Measurements from ENCODE around the gene TLCD5. TPM values are rescaled to one million over a fixed set of nuclear protein-coding genes. Genes with fewer than 3 reads are reported as not detected.
A peak's percentile ranks its signal among the peaks of the same experiment; 100 is the strongest.

The TLCD5 gene
- total and polyA plus RNA-seq, 2 experiments from 2014 or later: 6.8 to 10.6 TPM

- Histone ChIP-seq H3K9me3 (ENCODE audit: low read depth) (no peaks in the 10 kb centered on the region), H2AFZ (no peak overlapping the region), H4K20me1 (ENCODE audit: insufficient read depth) (peaks cover 16% of the 10 kb centered on the region), H3K27me3 (replicated peaks; ENCODE audit: insufficient read depth) (no peaks in the 10 kb centered on the region), H3K4me2 (ENCODE audit: unreplicated experiment) (no peak overlapping the region), H3K27ac (no peak overlapping the region), H3K4me3 (no peak overlapping the region), H3K79me2 (ENCODE audit: insufficient read depth) (peaks cover 100% of the 10 kb centered on the region), H3K9ac (no peak overlapping the region), H3K4me1 (ENCODE audit: insufficient read depth) (peaks cover 19% of the 10 kb centered on the region), H3K9me2 (ENCODE audit: insufficient read depth) (no peaks in the 10 kb centered on the region), H3K36me3 (ENCODE audit: low read depth) (no peaks in the 10 kb centered on the region), H3F3A (ENCODE audit: insufficient read depth) (no peaks in the 10 kb centered on the region)
- WGBS, 2 experiments (ENCODE audit: low coverage in 1 of 2, low lambda C conversion rate in 2 of 2, missing lambda C conversion rate in 2 of 2): 97 to 98% methylated on average over 6 of the region's 6 CpGs
- TF ChIP-seq EZH2phosphoT487 (IDR thresholded peaks at IDR 0.05; ENCODE audit: insufficient read depth, low read depth): no peak
- TF ChIP-seq EZH2 (IDR thresholded peaks at IDR 0.05; ENCODE audit: insufficient read depth, poor library complexity, severe bottlenecking): no peak
- DNase-seq: no peak
- in situ Hi-C loops (cut with MboI): no loop called here
These were observed 51.6 kb downstream of the TLCD5 start for GRCh38 chr11:120376547-120377182.

GRCh38 chr11:120378474-120378873, 53.4 kb downstream of the TLCD5 start:
- Histone ChIP-seq H2AFZ (no peak overlapping the region), H3K9ac (no peak overlapping the region), H3K4me1 (ENCODE audit: insufficient read depth) (peaks cover 21% of the 10 kb centered on the region), H3K36me3 (ENCODE audit: low read depth) (no peaks in the 10 kb centered on the region), H3K9me2 (ENCODE audit: insufficient read depth) (no peaks in the 10 kb centered on the region), H3K9me3 (ENCODE audit: low read depth) (no peaks in the 10 kb centered on the region), H3K79me2 (ENCODE audit: insufficient read depth) (peaks cover 100% of the 10 kb centered on the region), H3F3A (ENCODE audit: insufficient read depth) (no peaks in the 10 kb centered on the region), H3K27ac (no peak overlapping the region), H3K27me3 (replicated peaks; ENCODE audit: insufficient read depth) (no peaks in the 10 kb centered on the region), H4K20me1 (ENCODE audit: insufficient read depth) (peaks cover 26% of the 10 kb centered on the region), H3K4me2 (ENCODE audit: unreplicated experiment) (no peak overlapping the region), H3K4me3 (no peak overlapping the region)
- DNase-seq: no peak
- TF ChIP-seq EZH2phosphoT487 (IDR thresholded peaks at IDR 0.05; ENCODE audit: insufficient read depth, low read depth) (no peak), EZH2 (IDR thresholded peaks at IDR 0.05; ENCODE audit: insufficient read depth, poor library complexity, severe bottlenecking) (no peak)
- in situ Hi-C loops (cut with MboI): no loop called here
- WGBS, 2 experiments (ENCODE audit: low coverage in 1 of 2, low lambda C conversion rate in 2 of 2, missing lambda C conversion rate in 2 of 2): 98% methylated on average over 3 of the region's 3 CpGs

GRCh38 chr11:120381401-120381800, 56.3 kb downstream of the TLCD5 start:
- no peak overlapping the region for H3K9ac ChIP-seq
- H4K20me1 ChIP-seq (ENCODE audit: insufficient read depth): peaks cover 13% of the 10 kb centered on the region
- in situ Hi-C loops (cut with MboI): no loop called here
- H3K4me2 ChIP-seq (ENCODE audit: unreplicated experiment): no peak overlapping the region
- peaks cover 100% of the 10 kb centered on the region for H3K79me2 ChIP-seq (ENCODE audit: insufficient read depth)
- DNase-seq: no peak
- no peak overlapping the region for H3K4me3 ChIP-seq
- no peaks in the 10 kb centered on the region for H3K36me3 ChIP-seq (ENCODE audit: low read depth)
- H3K4me1 ChIP-seq (ENCODE audit: insufficient read depth): peaks cover 45% of the 10 kb centered on the region
- H3F3A ChIP-seq (ENCODE audit: insufficient read depth): no peaks in the 10 kb centered on the region; the same call in 1 of the 2 replicates
- H3K9me3 ChIP-seq (ENCODE audit: low read depth): no peaks in the 10 kb centered on the region
- 82 to 86% methylated on average over 7 of the region's 7 CpGs for WGBS, 2 experiments (ENCODE audit: low coverage in 1 of 2, low lambda C conversion rate in 2 of 2, missing lambda C conversion rate in 2 of 2)
- no peaks in the 10 kb centered on the region for H3K9me2 ChIP-seq (ENCODE audit: insufficient read depth)
- no peak overlapping the region for H2AFZ ChIP-seq
- H3K27me3 ChIP-seq (replicated peaks; ENCODE audit: insufficient read depth): no peaks in the 10 kb centered on the region
- TF ChIP-seq EZH2phosphoT487 (IDR thresholded peaks at IDR 0.05; ENCODE audit: insufficient read depth, low read depth): no peak
- TF ChIP-seq EZH2 (IDR thresholded peaks at IDR 0.05; ENCODE audit: insufficient read depth, poor library complexity, severe bottlenecking): no peak
- no peak overlapping the region for H3K27ac ChIP-seq

Small RNA genes within 50 kb of the gene (small RNA-seq; reads per million reads assigned to genes)
- 253 reads per million, percentile 97 among the genes with 10 or more reads in this experiment for gene RF00100 (ENCODE audit: low read depth, low replicate concordance)

Other genes with a start within 250 kb of the TLCD5 start
- gene TRIM29, start 187.2 kb upstream of the TLCD5 start, total RNA-seq (2014; rRNA removed; shearing (Covaris generic)): 1.4 TPM in 1 of 2 replicates, not detected in the other
- 0.86 and 1.1 TPM in 2 replicates for gene TRIM29, start 187.2 kb upstream of the TLCD5 start, polyA plus RNA-seq (2016; fragmentation: Nextera tagmentation; extraction: Ambion mirVana)
- gene OAF, start 114.3 kb upstream of the TLCD5 start, total RNA-seq (2014; rRNA removed; shearing (Covaris generic)): 111 and 116 TPM in 2 replicates
- 74.6 and 80.0 TPM in 2 replicates for gene OAF, start 114.3 kb upstream of the TLCD5 start, polyA plus RNA-seq (2016; fragmentation: Nextera tagmentation; extraction: Ambion mirVana)
- not detected in 2 replicates for gene POU2F3, start 85.2 kb upstream of the TLCD5 start, total RNA-seq (2014; rRNA removed; shearing (Covaris generic))
- not detected in 2 replicates for gene POU2F3, start 85.2 kb upstream of the TLCD5 start, polyA plus RNA-seq (2016; fragmentation: Nextera tagmentation; extraction: Ambion mirVana)
- 52.7 and 57.9 TPM in 2 replicates for gene ARHGEF12, start 11.1 kb downstream of the TLCD5 start, total RNA-seq (2014; rRNA removed; shearing (Covaris generic))
- gene ARHGEF12, start 11.1 kb downstream of the TLCD5 start, polyA plus RNA-seq (2016; fragmentation: Nextera tagmentation; extraction: Ambion mirVana): 20.3 and 20.4 TPM in 2 replicates
- not detected in 2 replicates for gene GRIK4, start 186.4 kb downstream of the TLCD5 start, total RNA-seq (2014; rRNA removed; shearing (Covaris generic))
- gene GRIK4, start 186.4 kb downstream of the TLCD5 start, polyA plus RNA-seq (2016; fragmentation: Nextera tagmentation; extraction: Ambion mirVana): not detected in 2 replicates